SU-DHL-6 (cell line): ENCODE data around the gene CEBPG.

Experiments used
- CTCF ChIP-seq: fragments of 200-600 bp; sonication (generic); IDR thresholded peaks from one replicate; pipeline ENCODE4 v1.5.1; 2017; ENCODE audit warnings: antibody characterized with exemption, mild to moderate bottlenecking, low read length, moderate library complexity; ENCODE audit not compliant: insufficient read depth, poor library complexity, severe bottlenecking
- EZH2phosphoT487 ChIP-seq: fragments of 200-600 bp; sonication (generic), shearing (Covaris generic); conservative IDR thresholded peaks from 2 replicates; pipeline ENCODE4 v1.6.1; 2018; ENCODE audit warnings: mild to moderate bottlenecking, antibody characterized with exemption, low read length, moderate library complexity, mixed read lengths

- TF ChIP-seq CTCF (no peak), EZH2phosphoT487 (no peak)
These were observed 39.3 kb downstream of the CEBPG start for GRCh38 chr19:33412601-33413425.
